Measurements from ENCODE around the gene POLR2L. TPM values are rescaled to one million over a fixed set of nuclear protein-coding genes. Genes with fewer than 3 reads are reported as not detected.

Gene POLR2L
- total RNA-seq, 1 donor from 2014 or later: 42.0 TPM

- no peak for TF ChIP-seq CTCF (IDR thresholded peaks at IDR 0.05; ENCODE audit: insufficient read depth, low read length, poor library complexity, severe bottlenecking)
- no peak for DNase-seq (ENCODE audit: low read depth)
- no peaks in the 10 kb centered on the region for H3K27me3 ChIP-seq (ENCODE audit: control insufficient read depth, insufficient read depth, low read length)
- H3K4me3 ChIP-seq (ENCODE audit: low read depth, low read length): no peak overlapping the region
- peaks cover 1% of the 10 kb centered on the region for H3K36me3 ChIP-seq (ENCODE audit: control insufficient read depth, insufficient read depth, low read length)
Measured at GRCh38 chr11:877565-877964, 35.2 kb upstream of the POLR2L start.

DNA sequence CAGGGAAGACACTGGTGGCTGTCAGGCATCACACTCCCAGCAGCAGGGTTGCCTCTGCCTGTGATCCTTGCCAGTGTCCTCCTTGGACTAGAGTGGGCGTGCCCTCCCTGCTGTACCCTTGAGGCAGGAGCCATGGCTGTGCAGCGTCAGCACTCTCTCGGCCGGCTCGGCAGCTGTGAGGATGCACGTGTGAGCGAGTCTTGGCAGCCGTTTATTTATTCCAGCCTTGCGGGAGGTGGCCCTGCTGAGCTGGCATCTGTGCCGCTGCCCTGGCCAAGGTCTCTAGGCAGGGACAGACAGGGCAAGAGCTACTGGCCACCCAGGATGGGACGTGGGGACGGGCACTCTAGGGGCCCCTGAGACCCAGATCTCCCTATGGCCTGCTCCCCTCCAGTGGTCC lies 34.2 kb upstream of the POLR2L start:
- DNase-seq (ENCODE audit: low read depth): no peak
- Histone ChIP-seq H3K36me3 (ENCODE audit: control insufficient read depth, insufficient read depth, low read length) (peaks cover 1% of the 10 kb centered on the region), H3K4me3 (ENCODE audit: low read depth, low read length) (no peak overlapping the region), H3K27me3 (ENCODE audit: control insufficient read depth, insufficient read depth, low read length) (no peaks in the 10 kb centered on the region)
- TF ChIP-seq CTCF (IDR thresholded peaks at IDR 0.05; ENCODE audit: insufficient read depth, low read length, poor library complexity, severe bottlenecking): no peak

- Histone ChIP-seq H3K27me3 (ENCODE audit: control insufficient read depth, insufficient read depth, low read length) (no peaks in the 10 kb centered on the region), H3K4me3 (ENCODE audit: low read depth, low read length) (no peak overlapping the region), H3K36me3 (ENCODE audit: control insufficient read depth, insufficient read depth, low read length) (peaks cover 1% of the 10 kb centered on the region)
- DNase-seq (ENCODE audit: low read depth): no peak
- TF ChIP-seq CTCF (IDR thresholded peaks at IDR 0.05; ENCODE audit: insufficient read depth, low read length, poor library complexity, severe bottlenecking): no peak
Measured at GRCh38 chr11:875769-876301, 33.5 kb upstream of the POLR2L start.

DNA sequence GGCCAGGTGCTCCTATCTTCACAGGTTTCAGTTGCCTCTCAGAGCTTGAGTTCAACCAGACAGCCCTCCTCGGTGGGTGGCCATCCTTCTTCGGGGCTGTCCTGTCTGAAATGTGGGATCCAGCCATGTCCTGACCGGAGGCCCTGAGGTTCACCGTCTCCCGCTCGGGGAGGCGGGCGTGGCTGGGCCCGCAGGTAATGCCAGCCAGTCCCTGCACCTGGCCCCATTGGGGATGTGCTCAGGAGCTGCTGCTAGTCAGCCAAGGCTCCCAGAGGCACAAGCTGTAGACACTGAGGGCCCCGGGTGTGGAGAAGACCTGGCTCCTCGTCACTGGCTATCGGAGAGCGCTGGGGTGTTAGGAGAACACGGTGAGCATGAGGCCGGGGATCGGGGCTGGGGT lies 32.9 kb upstream of the POLR2L start:
- no peak overlapping the region for H3K4me3 ChIP-seq (ENCODE audit: low read depth, low read length)
- no peaks in the 10 kb centered on the region for H3K27me3 ChIP-seq (ENCODE audit: control insufficient read depth, insufficient read depth, low read length)
- H3K36me3 ChIP-seq (ENCODE audit: control insufficient read depth, insufficient read depth, low read length): no peaks in the 10 kb centered on the region
- no peak for TF ChIP-seq CTCF (IDR thresholded peaks at IDR 0.05; ENCODE audit: insufficient read depth, low read length, poor library complexity, severe bottlenecking)
- no peak for DNase-seq (ENCODE audit: low read depth)

- no peak for DNase-seq (ENCODE audit: low read depth)
- Histone ChIP-seq H3K27me3 (ENCODE audit: control insufficient read depth, insufficient read depth, low read length) (no peaks in the 10 kb centered on the region), H3K36me3 (ENCODE audit: control insufficient read depth, insufficient read depth, low read length) (no peaks in the 10 kb centered on the region), H3K4me3 (ENCODE audit: low read depth, low read length) (no peak overlapping the region)
- no peak for TF ChIP-seq CTCF (IDR thresholded peaks at IDR 0.05; ENCODE audit: insufficient read depth, low read length, poor library complexity, severe bottlenecking)
Measured at GRCh38 chr11:873706-874105, 31.4 kb upstream of the POLR2L start.

GRCh38 chr11:872799-873198 lies 30.5 kb upstream of the POLR2L start:
- H3K36me3 ChIP-seq (ENCODE audit: control insufficient read depth, insufficient read depth, low read length): no peaks in the 10 kb centered on the region
- no peak for DNase-seq (ENCODE audit: low read depth)
- TF ChIP-seq CTCF (IDR thresholded peaks at IDR 0.05; ENCODE audit: insufficient read depth, low read length, poor library complexity, severe bottlenecking): no peak
- no peak overlapping the region for H3K4me3 ChIP-seq (ENCODE audit: low read depth, low read length)
- no peaks in the 10 kb centered on the region for H3K27me3 ChIP-seq (ENCODE audit: control insufficient read depth, insufficient read depth, low read length)

All from kidney epithelial cell (primary cell).